Mesothelial cell of epicardium (in vitro differentiated cells): ENCODE results near the gene SGMS1. TPM values are rescaled to one million over a fixed set of nuclear protein-coding genes. Genes with fewer than 3 reads are reported as not detected.
"Not testable (repeated sequence)": the region's sequence is repeated elsewhere in the genome, so short reads cannot be mapped to it uniquely, and the experiment has no call there.

ENCODE experiments used
- DNase-seq, 2 experiments: peaks; one replicate each; pipeline ENCODE4 v3.0.0; 2021; ENCODE audit warnings: low spot score in 2 of 2; ENCODE audit not compliant: unreplicated experiment in 2 of 2
- H3K27ac Mint-ChIP-seq: 2 replicates; pipeline ENCODE4 v1.8.0; 2021; ENCODE audit warnings: mixed read lengths
- H3K27me3 Mint-ChIP-seq: 2 replicates; pipeline ENCODE4 v1.8.0; 2021; ENCODE audit warnings: low read depth, mixed read lengths
- H3K36me3 Mint-ChIP-seq: 2 replicates; pipeline ENCODE4 v1.8.0; 2021; ENCODE audit warnings: mixed read lengths
- H3K4me1 Mint-ChIP-seq: 2 replicates; pipeline ENCODE4 v1.8.0; 2021; ENCODE audit warnings: mixed read lengths
- H3K4me3 Mint-ChIP-seq: 2 replicates; pipeline ENCODE4 v1.8.0; 2021; ENCODE audit warnings: mild to moderate bottlenecking, moderate library complexity, mixed read lengths
- H3K9me3 Mint-ChIP-seq: 2 replicates; pipeline ENCODE4 v1.8.0; 2021; ENCODE audit warnings: mixed read lengths
- total RNA-seq: library from RNA; stranded (reverse); gene quantifications from 3 replicates; pipeline ENCODE4 v1.2.1, GENCODE V29; 2021
- TF ChIP-seq, protein P1 (sequence below): fragments of 200-600 bp; sonication (generic); IDR thresholded peaks from one replicate; pipeline ENCODE4 v1.5.0; 2021; ENCODE audit warnings: antibody characterized with exemption; ENCODE audit not compliant: unreplicated experiment

SGMS1 gene
- total RNA-seq, 1 donor from 2014 or later, result 14.9 TPM

DNA sequence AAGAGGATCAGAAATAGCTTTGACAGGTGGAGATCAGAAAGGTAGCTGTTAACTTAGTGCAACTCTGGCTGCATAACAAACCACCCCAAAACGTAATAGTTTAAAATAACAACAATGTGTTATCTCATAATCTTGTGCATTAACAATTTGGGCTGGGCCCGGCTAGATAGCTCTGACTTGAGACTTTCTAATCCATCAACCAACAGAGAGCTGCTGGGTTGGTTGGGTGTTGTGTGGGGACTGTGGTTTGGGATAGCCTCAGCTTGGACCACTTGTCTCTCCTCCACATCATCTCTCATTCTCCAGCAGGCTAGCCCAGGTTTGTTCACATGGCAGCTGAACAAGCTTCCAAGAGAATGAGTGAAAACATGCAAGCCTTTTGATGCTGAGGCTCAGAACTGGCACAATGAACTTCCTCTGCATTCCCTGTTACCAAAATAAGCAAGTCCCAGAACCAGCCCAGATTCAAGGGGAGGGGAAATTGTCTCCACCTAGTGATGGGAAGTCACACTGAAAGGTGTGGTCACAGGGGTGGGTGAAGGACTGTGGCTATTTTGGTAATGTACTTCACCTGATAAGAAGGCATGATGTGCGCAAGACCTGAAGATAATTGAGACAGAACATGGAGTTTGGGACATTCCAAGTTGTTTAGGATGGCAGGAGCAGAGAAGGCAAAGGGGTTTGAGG lies 352.0 kb downstream of the SGMS1 start:
- no peaks in the 10 kb centered on the region for H3K9me3 Mint-ChIP-seq
- TF ChIP-seq, protein P1, sequence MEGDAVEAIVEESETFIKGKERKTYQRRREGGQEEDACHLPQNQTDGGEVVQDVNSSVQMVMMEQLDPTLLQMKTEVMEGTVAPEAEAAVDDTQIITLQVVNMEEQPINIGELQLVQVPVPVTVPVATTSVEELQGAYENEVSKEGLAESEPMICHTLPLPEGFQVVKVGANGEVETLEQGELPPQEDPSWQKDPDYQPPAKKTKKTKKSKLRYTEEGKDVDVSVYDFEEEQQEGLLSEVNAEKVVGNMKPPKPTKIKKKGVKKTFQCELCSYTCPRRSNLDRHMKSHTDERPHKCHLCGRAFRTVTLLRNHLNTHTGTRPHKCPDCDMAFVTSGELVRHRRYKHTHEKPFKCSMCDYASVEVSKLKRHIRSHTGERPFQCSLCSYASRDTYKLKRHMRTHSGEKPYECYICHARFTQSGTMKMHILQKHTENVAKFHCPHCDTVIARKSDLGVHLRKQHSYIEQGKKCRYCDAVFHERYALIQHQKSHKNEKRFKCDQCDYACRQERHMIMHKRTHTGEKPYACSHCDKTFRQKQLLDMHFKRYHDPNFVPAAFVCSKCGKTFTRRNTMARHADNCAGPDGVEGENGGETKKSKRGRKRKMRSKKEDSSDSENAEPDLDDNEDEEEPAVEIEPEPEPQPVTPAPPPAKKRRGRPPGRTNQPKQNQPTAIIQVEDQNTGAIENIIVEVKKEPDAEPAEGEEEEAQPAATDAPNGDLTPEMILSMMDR, result no peak
- H3K27me3 Mint-ChIP-seq, result peaks cover 24% of the 10 kb centered on the region
- no peak for DNase-seq
- H3K4me1 Mint-ChIP-seq, result no peaks in the 10 kb centered on the region
- H3K27ac Mint-ChIP-seq, result no peak overlapping the region
- H3K4me3 Mint-ChIP-seq, result no peak overlapping the region
- no peaks in the 10 kb centered on the region for H3K36me3 Mint-ChIP-seq

DNA sequence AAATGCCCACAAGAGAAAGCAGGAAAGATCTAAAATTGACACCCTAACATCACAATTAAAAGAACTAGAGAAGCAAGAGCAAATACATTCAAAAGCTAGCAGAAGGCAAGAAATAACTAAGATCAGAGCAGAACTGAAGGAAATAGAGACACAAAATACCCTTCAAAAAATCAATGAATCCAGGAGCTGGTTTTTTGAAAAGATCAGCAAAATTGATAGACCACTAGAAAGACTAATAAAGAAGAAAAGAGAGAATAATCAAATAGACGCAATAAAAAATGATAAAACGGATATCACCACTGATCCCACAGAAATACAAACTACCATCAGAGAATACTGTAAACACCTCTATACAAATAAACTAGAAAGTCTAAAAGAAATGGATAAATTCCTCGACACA lies 355.9 kb downstream of the SGMS1 start:
- not testable (repeated sequence) for H3K27ac Mint-ChIP-seq, H3K4me3 Mint-ChIP-seq, H3K9me3 Mint-ChIP-seq, H3K36me3 Mint-ChIP-seq, H3K4me1 Mint-ChIP-seq, DNase-seq
- peaks cover 29% of the 10 kb centered on the region for H3K27me3 Mint-ChIP-seq

DNA sequence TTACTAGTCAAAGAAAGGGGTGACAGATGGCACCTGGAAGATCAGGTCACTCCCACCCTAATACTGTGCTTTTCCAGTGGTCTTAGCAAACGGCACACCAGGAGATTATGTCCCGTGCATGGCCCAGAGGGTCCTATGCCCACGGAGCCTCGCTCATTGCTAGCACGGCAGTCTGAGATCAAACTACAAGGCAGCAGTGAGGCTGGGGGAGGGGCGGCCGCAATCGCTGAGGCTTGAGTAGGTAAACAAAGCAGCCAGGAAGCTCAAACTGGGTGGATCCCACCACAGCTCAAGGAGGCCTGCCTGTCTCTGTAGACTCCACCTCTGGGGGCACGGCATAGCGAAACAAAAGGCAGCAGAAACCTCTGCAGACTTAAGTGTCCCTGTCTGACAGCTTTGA lies 361.1 kb downstream of the SGMS1 start:
- not testable (repeated sequence) for DNase-seq, H3K4me1 Mint-ChIP-seq, H3K4me3 Mint-ChIP-seq, H3K9me3 Mint-ChIP-seq, H3K36me3 Mint-ChIP-seq, H3K27ac Mint-ChIP-seq
- H3K27me3 Mint-ChIP-seq, result peaks cover 32% of the 10 kb centered on the region

DNA sequence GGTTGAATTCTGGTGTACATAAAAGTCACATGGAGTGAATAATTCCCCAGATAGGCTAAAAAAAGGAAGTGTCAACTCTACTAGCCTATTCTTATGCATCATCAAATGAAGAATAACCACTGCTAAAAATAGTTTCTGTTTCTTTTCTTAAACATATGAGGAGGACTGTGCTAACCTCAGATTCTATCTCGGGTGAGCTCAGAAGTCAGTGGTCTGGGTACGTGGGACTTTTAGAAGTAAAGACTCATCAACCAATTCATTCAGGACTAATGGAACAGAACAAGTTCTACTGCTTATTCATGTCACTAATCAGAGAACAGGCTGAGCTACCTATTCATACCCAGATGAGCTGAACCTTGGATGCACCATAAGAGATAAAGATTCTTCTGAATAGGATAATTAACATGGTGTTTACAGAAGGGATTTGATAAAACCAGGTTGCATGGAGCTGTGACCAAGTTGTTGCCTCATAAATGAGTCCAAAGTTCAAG lies 362.9 kb downstream of the SGMS1 start:
- no peak for DNase-seq
- Mint-ChIP-seq H3K27me3 (peaks cover 35% of the 10 kb centered on the region), H3K4me3 (no peak overlapping the region), H3K9me3 (peaks cover 3% of the 10 kb centered on the region), H3K4me1 (no peaks in the 10 kb centered on the region), H3K36me3 (no peaks in the 10 kb centered on the region), H3K27ac (no peak overlapping the region)
- TF ChIP-seq, protein P1, result no peak

Other genes with a start within 250 kb of the SGMS1 start
- gene ASAH2B, start 116.0 kb upstream of the SGMS1 start, total RNA-seq, result 4.9 to 6.3 TPM (median 5.8 TPM) in 3 replicates